DMS153 treated with DMSO at 0.1 percent for 48 hours (cell line): ENCODE results near the gene POPDC3.
"Not testable (repeated sequence)": the region's sequence is repeated elsewhere in the genome, so short reads cannot be mapped to it uniquely, and the experiment has no call there.

Experiments used
- DNase-seq: peaks from one replicate; lab custom pipeline; 2025; ENCODE audit not compliant: unreplicated experiment; lab: John Stamatoyannopoulos, UW

POPDC3 gene

GRCh38 chr6:105199711-105200110, 19.9 kb upstream of the POPDC3 start:
- DNase-seq: no peak

GRCh38 chr6:105196076-105196475, 16.3 kb upstream of the POPDC3 start:
- DNase-seq: no peak

- DNase-seq: no peak
Observed at GRCh38 chr6:105194591-105194990, 14.8 kb upstream of the POPDC3 start.

- no peak for DNase-seq
Observed at GRCh38 chr6:105194106-105194505, 14.3 kb upstream of the POPDC3 start.

- DNase-seq: no peak
Observed at GRCh38 chr6:105193647-105194046, 13.8 kb upstream of the POPDC3 start.

- DNase-seq: no peak
Observed at GRCh38 chr6:105192707-105193465, 13.1 kb upstream of the POPDC3 start.

- no peak for DNase-seq
Observed at GRCh38 chr6:105191351-105191750, 11.5 kb upstream of the POPDC3 start.

GRCh38 chr6:105189026-105189820, 9.4 kb upstream of the POPDC3 start:
- no peak for DNase-seq

GRCh38 chr6:105188251-105188650, 8.4 kb upstream of the POPDC3 start:
- DNase-seq: no peak

GRCh38 chr6:105186576-105186975, 6.8 kb upstream of the POPDC3 start:
- no peak for DNase-seq

- no peak for DNase-seq
Observed at GRCh38 chr6:105184921-105185320, 5.1 kb upstream of the POPDC3 start.

GRCh38 chr6:105181981-105182515, 2.2 kb upstream of the POPDC3 start:
- no peak for DNase-seq

GRCh38 chr6:105178636-105179035, 1.2 kb downstream of the POPDC3 start:
- no peak for DNase-seq

- DNase-seq: no peak
Observed at GRCh38 chr6:105178110-105178509, 1.7 kb downstream of the POPDC3 start.

GRCh38 chr6:105177556-105177955, 2.3 kb downstream of the POPDC3 start:
- no peak for DNase-seq

GRCh38 chr6:105174512-105174911, 5.3 kb downstream of the POPDC3 start:
- DNase-seq: no peak

- DNase-seq: not testable (repeated sequence)
Observed at GRCh38 chr6:105172515-105172914, 7.3 kb downstream of the POPDC3 start.

- no peak for DNase-seq
Observed at GRCh38 chr6:105170059-105170458, 9.8 kb downstream of the POPDC3 start.

GRCh38 chr6:105167914-105168313, 11.9 kb downstream of the POPDC3 start:
- DNase-seq: no peak

- no peak for DNase-seq
Observed at GRCh38 chr6:105164418-105164817, 15.4 kb downstream of the POPDC3 start.

GRCh38 chr6:105163183-105163582, 16.6 kb downstream of the POPDC3 start:
- no peak for DNase-seq

GRCh38 chr6:105162377-105162776, 17.4 kb downstream of the POPDC3 start:
- no peak for DNase-seq
